GM21723 (cell line): ENCODE measurements around the gene ACOX3.
"Not testable (repeated sequence)": the region's sequence is repeated elsewhere in the genome, so short reads cannot be mapped to it uniquely, and the experiment has no call there.

Experiments used
- ATAC-seq: cut with Tn5 transposase; IDR thresholded peaks from one replicate; pipeline ENCODE4 v1.9.1; 2021; ENCODE audit warnings: mild to moderate bottlenecking, moderate library complexity; ENCODE audit not compliant: unreplicated experiment

ACOX3 gene

GRCh38 chr4:8343262-8343966, 97.1 kb downstream of the ACOX3 start:
- ATAC-seq, result no peak

- no peak for ATAC-seq
Measured at GRCh38 chr4:8342651-8343261, 97.8 kb downstream of the ACOX3 start.

GRCh38 chr4:8341691-8342090, 98.8 kb downstream of the ACOX3 start:
- no peak for ATAC-seq

- ATAC-seq, result not testable (repeated sequence)
Measured at GRCh38 chr4:8341281-8341680, 99.2 kb downstream of the ACOX3 start.

- no peak for ATAC-seq
Measured at GRCh38 chr4:8340781-8341241, 99.7 kb downstream of the ACOX3 start.

GRCh38 chr4:8338351-8338961, 102.1 kb downstream of the ACOX3 start:
- ATAC-seq, result no peak

GRCh38 chr4:8336412-8337075, 104.0 kb downstream of the ACOX3 start:
- ATAC-seq, result no peak

- ATAC-seq, result no peak
Measured at GRCh38 chr4:8335848-8336247, 104.7 kb downstream of the ACOX3 start.

GRCh38 chr4:8334786-8335460, 105.6 kb downstream of the ACOX3 start:
- no peak for ATAC-seq

GRCh38 chr4:8333726-8334460, 106.6 kb downstream of the ACOX3 start:
- no peak for ATAC-seq

GRCh38 chr4:8332891-8333331, 107.6 kb downstream of the ACOX3 start:
- no peak for ATAC-seq

- ATAC-seq, result no peak
Measured at GRCh38 chr4:8332038-8332857, 108.3 kb downstream of the ACOX3 start.

GRCh38 chr4:8331575-8331955, 109.0 kb downstream of the ACOX3 start:
- no peak for ATAC-seq

GRCh38 chr4:8330821-8331574, 109.5 kb downstream of the ACOX3 start:
- ATAC-seq, result no peak

- ATAC-seq, result no peak
Measured at GRCh38 chr4:8329859-8330761, 110.4 kb downstream of the ACOX3 start.

- no peak for ATAC-seq
Measured at GRCh38 chr4:8329560-8329858, 111.0 kb downstream of the ACOX3 start.

GRCh38 chr4:8328866-8329559, 111.5 kb downstream of the ACOX3 start:
- ATAC-seq, result no peak
